ENCODE measurements around the gene TRIP6. TPM values are rescaled to one million over a fixed set of nuclear protein-coding genes. Genes with fewer than 3 reads are reported as not detected.

Gene TRIP6
- total and polyA plus RNA-seq, 2 experiments from 2014 or later, result 57.5 to 70.3 TPM

DNA sequence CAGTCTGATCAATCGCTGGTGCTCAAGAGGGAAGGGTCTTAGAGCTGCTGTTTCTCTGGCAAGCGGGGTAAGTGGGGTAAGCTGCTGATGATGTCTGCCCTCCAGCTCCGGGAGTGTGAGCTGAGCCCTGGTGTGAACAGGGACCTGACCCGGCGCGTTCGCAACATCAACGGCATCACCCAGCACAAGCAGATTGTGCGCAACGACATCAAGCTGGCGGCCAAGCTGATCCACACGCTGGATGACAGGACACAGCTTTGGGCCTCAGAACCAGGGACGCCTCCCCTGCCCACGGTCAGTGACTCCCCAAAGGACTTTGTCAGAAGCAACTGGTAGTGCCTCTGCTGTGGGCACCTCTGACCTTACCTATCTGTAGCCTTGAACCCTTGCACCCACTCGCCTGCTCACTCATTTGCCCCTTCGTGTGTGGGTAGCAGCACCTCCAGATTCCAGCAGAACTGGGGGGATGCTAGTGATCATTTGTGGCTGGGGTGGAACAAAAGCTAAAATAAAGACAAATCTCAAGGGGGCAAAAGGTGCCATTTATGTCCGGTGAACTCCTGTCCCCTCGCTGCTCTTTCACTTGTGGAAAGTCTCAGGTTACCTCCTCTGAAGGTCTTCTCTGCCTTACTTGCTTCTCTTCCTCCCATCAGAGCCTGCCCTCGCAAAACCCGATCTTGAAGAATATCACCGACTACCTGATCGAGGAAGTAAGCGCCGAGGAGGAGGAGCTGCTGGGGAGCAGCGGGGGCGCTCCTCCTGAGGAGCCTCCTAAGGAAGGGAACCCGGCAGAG lies 19.2 kb downstream of the TRIP6 start:
- Histone ChIP-seq H2AFZ (no peak overlapping the region), H3K27me3 (no peaks in the 10 kb centered on the region), H3K79me2 (peaks cover 52% of the 10 kb centered on the region), H4K20me1 (ENCODE audit: insufficient read depth, poor library complexity, severe bottlenecking) (peaks cover 9% of the 10 kb centered on the region), H3K4me2 (no peak overlapping the region), H3K9me2 (replicated peaks; ENCODE audit: insufficient read depth) (no peaks in the 10 kb centered on the region), H3K4me3 (no peak overlapping the region), H3K4me1 (ENCODE audit: insufficient read depth) (peaks cover 23% of the 10 kb centered on the region), H3K36me3 (replicated peaks; ENCODE audit: insufficient read depth, low read depth) (no peaks in the 10 kb centered on the region), H3K27ac (no peak overlapping the region), H3K9me3 (ENCODE audit: low read depth) (no peaks in the 10 kb centered on the region)
- 91% methylated on average over 27 of the region's 27 CpGs for WGBS (ENCODE audit: low lambda C conversion rate, missing lambda C conversion rate)
- no peak for DNase-seq (ENCODE audit: low spot score)
- TF ChIP-seq, protein P1, sequence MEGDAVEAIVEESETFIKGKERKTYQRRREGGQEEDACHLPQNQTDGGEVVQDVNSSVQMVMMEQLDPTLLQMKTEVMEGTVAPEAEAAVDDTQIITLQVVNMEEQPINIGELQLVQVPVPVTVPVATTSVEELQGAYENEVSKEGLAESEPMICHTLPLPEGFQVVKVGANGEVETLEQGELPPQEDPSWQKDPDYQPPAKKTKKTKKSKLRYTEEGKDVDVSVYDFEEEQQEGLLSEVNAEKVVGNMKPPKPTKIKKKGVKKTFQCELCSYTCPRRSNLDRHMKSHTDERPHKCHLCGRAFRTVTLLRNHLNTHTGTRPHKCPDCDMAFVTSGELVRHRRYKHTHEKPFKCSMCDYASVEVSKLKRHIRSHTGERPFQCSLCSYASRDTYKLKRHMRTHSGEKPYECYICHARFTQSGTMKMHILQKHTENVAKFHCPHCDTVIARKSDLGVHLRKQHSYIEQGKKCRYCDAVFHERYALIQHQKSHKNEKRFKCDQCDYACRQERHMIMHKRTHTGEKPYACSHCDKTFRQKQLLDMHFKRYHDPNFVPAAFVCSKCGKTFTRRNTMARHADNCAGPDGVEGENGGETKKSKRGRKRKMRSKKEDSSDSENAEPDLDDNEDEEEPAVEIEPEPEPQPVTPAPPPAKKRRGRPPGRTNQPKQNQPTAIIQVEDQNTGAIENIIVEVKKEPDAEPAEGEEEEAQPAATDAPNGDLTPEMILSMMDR (IDR thresholded peaks at IDR 0.05; ENCODE audit: poor library complexity), result no peak
- TF ChIP-seq EZH2 (IDR thresholded peaks at IDR 0.05; ENCODE audit: borderline replicate concordance), result no peak
- no peak for TF ChIP-seq EZH2phosphoT487 (IDR thresholded peaks at IDR 0.05; ENCODE audit: low read depth, severe bottlenecking, unreplicated experiment)

DNA sequence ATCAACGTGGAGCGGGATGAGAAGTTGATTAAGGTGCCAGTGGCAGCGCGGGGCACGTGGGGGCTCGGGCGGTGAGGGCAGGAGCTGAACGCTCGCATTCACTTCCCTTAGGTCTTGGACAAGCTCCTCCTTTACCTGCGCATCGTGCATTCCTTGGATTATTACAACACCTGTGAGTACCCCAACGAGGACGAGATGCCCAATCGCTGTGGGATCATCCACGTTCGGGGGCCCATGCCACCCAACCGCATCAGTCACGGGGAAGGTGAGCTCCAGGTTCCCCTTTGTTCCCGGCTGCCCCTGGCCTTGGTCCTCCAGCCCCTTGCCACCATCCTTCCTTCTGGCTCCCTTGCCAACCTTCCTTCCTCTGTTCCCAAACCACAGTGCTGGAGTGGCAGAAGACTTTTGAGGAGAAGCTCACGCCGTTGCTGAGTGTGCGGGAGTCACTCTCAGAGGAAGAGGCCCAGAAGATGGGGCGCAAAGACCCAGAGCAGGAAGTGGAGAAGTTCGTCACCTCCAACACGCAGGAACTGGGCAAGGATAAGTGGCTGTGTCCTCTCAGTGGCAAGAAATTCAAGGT lies 19.8 kb downstream of the TRIP6 start:
- TF ChIP-seq, protein P1 (IDR thresholded peaks at IDR 0.05; ENCODE audit: poor library complexity), result no peak
- TF ChIP-seq EZH2phosphoT487 (IDR thresholded peaks at IDR 0.05; ENCODE audit: low read depth, severe bottlenecking, unreplicated experiment) (no peak), EZH2 (IDR thresholded peaks at IDR 0.05; ENCODE audit: borderline replicate concordance) (no peak)
- Histone ChIP-seq H3K27me3 (no peaks in the 10 kb centered on the region), H3K79me2 (peaks cover 45% of the 10 kb centered on the region), H3K4me2 (no peak overlapping the region), H3K9me3 (ENCODE audit: low read depth) (no peaks in the 10 kb centered on the region), H3K36me3 (replicated peaks; ENCODE audit: insufficient read depth, low read depth) (no peaks in the 10 kb centered on the region), H3K27ac (no peak overlapping the region), H3K9me2 (replicated peaks; ENCODE audit: insufficient read depth) (no peaks in the 10 kb centered on the region), H2AFZ (no peak overlapping the region), H4K20me1 (ENCODE audit: insufficient read depth, poor library complexity, severe bottlenecking) (peaks cover 6% of the 10 kb centered on the region), H3K4me1 (ENCODE audit: insufficient read depth) (peaks cover 25% of the 10 kb centered on the region), H3K4me3 (no peak overlapping the region)
- WGBS (ENCODE audit: low lambda C conversion rate, missing lambda C conversion rate), result 96% methylated on average over 25 of the region's 25 CpGs
- no peak for DNase-seq (ENCODE audit: low spot score)

DNA sequence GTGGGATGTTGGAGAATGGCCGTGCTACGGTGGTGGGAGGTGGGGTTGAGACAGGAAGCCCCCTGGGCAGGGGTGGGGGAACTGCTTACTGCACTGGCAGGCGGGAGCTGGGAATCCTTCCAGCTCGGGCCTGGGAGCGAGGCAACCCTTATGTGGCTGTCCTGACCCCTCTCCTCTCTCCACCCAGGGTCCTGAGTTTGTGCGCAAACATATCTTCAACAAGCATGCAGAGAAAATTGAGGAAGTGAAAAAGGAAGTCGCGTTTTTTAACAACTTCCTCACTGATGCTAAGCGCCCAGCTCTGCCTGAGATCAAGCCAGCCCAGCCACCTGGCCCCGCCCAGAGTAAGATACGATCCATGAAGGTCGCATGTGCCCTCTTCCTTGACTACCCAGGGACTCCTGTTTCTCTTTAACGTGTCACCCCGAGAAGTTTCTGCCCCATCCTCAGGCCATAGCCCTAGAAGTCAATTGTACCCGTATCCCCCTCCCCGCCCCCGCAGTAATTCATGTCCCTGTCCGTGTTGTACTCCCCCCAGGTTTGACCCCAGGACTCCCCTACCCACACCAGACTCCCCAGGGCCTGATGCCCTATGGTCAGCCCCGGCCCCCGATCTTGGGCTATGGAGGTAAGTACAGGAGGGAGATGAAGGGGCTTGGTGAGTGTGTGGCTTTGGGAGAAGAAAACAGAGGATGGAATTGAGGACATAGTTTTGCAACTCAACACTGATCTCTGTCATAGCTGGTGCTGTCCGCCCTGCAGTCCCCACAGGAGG lies 20.5 kb downstream of the TRIP6 start:
- peaks cover 25% of the 10 kb centered on the region for H3K4me1 ChIP-seq (ENCODE audit: insufficient read depth)
- peak overlapping the region; percentile 93 for H3K4me2 ChIP-seq
- peaks cover 5% of the 10 kb centered on the region for H4K20me1 ChIP-seq (ENCODE audit: insufficient read depth, poor library complexity, severe bottlenecking)
- H3K9me2 ChIP-seq (replicated peaks; ENCODE audit: insufficient read depth), result no peaks in the 10 kb centered on the region
- WGBS (ENCODE audit: low lambda C conversion rate, missing lambda C conversion rate), result 82% methylated on average over 17 of the region's 21 CpGs
- peaks cover 38% of the 10 kb centered on the region for H3K79me2 ChIP-seq
- no peaks in the 10 kb centered on the region for H3K36me3 ChIP-seq (replicated peaks; ENCODE audit: insufficient read depth, low read depth)
- DNase-seq (ENCODE audit: low spot score), result no peak
- H3K4me3 ChIP-seq, result no peak overlapping the region
- H3K27me3 ChIP-seq, result no peaks in the 10 kb centered on the region
- no peak overlapping the region for H2AFZ ChIP-seq
- TF ChIP-seq EZH2phosphoT487 (IDR thresholded peaks at IDR 0.05; ENCODE audit: low read depth, severe bottlenecking, unreplicated experiment), result no peak
- TF ChIP-seq EZH2 (IDR thresholded peaks at IDR 0.05; ENCODE audit: borderline replicate concordance), result no peak
- TF ChIP-seq, protein P1 (IDR thresholded peaks at IDR 0.05; ENCODE audit: poor library complexity), result no peak
- no peak overlapping the region for H3K27ac ChIP-seq
- H3K9me3 ChIP-seq (ENCODE audit: low read depth), result no peaks in the 10 kb centered on the region
